T-helper 2 cell (primary cell): Measurements from ENCODE around the gene PRKCG.

ENCODE experiments used
- DNase-seq, 5 experiments: peaks; one replicate each; pipeline versions ENCODE4 v3.0.0 to v3.0.0-alpha.2; 2012 to 2022

Gene PRKCG

DNA sequence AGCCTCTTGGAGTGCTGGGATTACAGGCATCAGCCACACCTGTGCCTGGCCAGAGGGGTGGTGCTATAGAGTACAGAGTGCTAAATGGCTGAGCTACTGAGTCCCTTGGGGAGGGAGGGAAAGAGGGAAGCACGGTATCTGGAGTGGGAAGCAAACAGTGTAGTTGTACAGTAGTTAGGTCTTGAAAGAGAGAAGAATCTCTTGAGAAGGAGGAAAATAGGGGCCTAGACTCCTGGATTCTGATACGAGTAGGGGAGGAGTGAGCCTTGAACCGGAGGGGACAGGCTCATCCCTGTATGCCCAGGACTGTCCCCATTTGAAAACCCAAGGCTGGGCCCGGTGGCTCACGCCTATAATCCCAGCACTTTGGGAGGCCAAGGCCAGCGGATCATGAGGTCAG is 9.2 kb upstream of the PRKCG start:
- peak in 1 of 5 experiments; percentile 16 for DNase-seq

DNA sequence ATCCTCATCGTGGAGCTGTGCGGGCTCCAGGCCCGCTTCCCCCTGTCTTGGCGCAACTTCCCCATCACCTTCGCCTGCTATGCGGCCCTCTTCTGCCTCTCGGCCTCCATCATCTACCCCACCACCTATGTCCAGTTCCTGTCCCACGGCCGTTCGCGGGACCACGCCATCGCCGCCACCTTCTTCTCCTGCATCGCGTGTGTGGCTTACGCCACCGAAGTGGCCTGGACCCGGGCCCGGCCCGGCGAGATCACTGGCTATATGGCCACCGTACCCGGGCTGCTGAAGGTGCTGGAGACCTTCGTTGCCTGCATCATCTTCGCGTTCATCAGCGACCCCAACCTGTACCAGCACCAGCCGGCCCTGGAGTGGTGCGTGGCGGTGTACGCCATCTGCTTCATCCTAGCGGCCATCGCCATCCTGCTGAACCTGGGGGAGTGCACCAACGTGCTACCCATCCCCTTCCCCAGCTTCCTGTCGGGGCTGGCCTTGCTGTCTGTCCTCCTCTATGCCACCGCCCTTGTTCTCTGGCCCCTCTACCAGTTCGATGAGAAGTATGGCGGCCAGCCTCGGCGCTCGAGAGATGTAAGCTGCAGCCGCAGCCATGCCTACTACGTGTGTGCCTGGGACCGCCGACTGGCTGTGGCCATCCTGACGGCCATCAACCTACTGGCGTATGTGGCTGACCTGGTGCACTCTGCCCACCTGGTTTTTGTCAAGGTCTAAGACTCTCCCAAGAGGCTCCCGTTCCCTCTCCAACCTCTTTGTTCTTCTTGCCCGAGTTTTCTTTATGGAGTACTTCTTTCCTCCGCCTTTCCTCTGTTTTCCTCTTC is 8.0 kb upstream of the PRKCG start:
- peak in 2 of 5 experiments; percentile 23 to 26 for DNase-seq

- DNase-seq = peak in 2 of 5 experiments; percentile 39 to 74
Measured at GRCh38 chr19:53874606-53874990, 7.4 kb upstream of the PRKCG start.

DNA sequence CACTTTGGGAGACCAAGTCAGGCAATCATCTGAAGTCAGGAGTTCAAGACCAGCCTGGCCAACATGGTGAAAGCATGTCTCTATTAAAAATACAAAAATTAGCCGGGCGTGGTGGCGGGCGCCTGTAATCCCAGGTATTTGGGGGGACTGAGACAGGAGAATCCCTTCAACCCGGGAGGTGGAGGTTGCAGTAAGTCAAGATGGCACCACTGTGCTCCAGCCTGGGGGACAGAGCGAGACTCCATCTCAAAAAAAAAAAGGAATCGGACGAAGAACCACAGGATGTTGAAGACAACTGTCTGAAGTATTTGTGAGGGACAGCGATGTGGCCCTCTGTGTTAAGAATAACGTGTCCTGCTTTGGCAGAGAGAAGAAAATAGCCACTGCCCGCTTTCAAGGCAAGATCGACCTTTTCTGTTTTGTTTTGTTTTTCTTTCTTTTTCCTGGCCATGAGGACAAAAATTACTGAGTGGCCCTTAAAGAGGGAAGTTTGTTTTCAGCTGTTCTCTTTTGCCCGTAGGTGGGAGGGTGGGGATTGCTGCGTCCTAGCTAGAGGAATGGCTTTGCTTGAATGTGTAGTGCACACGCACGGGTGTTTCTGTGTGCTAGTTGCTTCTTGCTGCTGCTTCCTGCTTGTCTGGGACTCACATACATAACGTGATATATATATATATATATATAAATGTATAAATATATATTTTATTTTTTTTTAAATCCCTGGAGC is 6.2 kb upstream of the PRKCG start:
- no peak for DNase-seq

DNA sequence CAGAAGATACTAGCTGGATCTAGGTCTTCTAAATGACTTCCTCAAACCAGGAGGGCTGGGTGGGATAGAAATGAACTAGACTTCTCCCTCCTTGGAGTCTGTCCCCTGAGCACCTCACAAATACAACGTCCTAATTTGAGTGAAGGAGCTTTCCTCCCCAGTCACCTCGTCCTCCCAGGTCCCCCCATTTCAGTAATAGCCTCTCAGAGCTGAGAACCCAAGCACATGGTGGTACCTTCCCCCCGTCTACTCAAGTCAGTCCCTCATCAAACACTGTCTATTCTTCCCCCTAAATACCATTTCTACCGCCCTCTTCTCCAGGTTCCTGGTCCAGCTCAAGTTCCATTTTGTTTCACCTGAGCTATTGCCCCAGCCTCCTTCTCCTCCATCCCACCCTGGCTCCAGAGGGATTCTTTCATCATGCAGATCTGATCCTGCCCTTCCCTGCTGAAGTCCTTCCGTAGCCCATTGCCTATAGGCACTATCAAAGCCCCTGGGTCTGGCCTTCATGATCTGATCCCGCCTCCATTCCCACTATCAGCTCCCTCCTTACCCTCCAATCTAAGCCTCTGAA is 5.3 kb upstream of the PRKCG start:
- DNase-seq = no peak

GRCh38 chr19:53877361-53877766 is 4.6 kb upstream of the PRKCG start:
- DNase-seq = peak in 3 of 5 experiments; percentile 28 to 65 (median 38)

- peak in 1 of 5 experiments; percentile 6 for DNase-seq
Measured at GRCh38 chr19:53878776-53879139, 3.2 kb upstream of the PRKCG start.

DNA sequence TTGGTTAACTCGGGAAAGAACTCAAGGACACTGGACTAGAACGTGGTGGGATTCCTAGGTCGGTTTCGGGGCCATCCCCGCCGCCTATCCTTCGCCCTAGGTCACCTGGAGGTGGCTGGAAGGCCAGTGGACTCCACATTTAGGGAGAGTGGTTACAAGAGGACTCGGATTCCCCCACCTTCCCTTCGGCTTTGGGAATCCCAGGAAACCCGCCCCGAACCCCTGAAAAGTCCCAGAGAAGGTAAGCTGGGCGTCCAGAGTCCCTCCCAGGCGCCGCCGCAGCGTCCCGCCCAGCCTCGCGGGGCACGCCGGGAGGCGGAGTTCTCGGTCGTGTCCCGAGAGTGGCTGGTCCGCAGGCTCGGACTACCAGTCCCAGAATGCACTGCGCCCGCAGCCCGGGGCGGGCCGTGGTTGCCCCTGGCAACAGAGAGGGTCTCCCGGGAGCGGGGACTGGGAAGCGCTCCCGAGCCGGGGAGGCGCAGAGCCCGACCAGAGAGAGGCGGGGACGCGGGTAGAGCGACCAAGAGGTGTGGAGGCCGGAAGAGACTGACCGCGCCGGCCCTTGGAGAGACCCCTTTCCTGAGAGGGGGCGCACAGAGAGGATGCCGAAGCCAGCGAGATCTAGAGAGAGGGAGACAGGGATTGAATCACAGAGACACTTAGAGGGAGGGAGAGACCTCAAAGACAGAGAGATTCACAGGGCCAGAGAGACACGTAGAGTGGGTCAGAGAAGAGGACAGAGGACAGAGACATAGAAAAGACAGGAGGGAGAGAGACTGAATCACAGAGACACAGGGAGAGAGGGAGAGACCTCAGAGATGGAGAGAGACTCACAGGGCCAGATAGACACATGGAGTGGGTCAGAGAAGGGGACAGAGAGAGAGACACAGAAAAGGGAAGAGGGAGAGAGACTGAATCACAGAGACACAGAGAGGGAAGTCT is 2.6 kb upstream of the PRKCG start:
- DNase-seq = peak; percentile 44 to 84 (median 64)

DNA sequence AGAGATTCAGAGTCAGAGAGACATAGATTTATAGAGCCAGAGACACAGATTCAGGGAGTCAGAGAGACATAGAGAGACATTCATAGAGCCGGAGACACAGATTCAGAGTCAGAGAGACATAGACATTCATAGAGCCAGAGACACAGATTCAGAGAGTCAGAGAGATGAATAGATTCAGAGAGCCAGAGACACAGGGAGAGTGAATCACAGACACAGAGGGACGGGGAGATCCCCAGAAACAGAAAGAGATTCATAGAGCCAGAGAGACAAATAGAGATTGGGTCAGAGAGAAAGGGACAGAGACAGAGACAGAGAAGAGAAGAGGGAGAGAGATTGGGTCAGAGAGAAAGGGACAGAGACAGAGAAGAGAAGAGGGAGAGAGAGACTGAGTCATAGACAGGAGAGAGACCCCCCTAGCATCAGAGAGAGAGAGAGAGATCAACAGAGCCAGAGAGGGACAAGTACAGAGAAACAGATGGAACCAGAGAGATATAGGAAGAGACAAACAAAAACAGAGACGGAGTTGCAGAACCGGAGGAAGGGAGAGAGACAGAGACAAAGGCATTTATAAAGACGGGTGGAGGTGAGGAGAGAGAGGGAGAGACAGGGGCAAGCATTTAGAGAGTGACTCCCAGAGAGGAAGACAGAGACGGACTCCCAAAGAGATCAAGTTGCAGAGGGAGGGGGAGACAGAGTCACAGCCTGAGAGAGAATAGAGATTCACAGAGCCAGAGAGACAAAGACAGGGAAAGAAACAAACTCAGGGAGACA is 1.1 kb upstream of the PRKCG start:
- no peak for DNase-seq

DNA sequence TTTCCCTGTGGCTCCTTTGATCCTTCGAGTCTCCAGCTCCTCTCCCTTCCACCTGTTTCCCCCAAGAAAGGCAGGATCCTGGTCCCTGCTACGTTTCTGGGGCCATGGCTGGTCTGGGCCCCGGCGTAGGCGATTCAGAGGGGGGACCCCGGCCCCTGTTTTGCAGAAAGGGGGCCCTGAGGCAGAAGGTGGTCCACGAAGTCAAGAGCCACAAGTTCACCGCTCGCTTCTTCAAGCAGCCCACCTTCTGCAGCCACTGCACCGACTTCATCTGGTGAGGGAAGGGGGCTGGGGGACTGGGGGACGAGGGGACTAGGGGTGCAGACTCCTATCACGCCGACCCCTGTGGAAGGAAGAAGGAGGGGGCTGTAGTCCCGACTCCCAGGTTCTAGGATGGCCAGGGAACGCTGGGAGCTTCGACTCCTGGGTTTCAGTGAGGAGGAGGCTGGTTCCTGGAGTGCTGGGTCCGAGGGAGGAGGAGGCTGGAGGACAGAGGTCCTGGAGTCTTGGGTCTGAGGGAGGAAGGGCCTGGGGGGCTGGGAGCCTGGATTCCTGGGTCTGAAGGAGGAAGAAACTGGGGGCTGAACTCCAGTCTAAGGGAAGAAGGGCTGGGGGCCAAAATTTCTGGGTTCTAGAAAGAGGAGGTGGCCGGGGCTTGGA is 524 bp downstream of the PRKCG start:
- no peak for DNase-seq

DNA sequence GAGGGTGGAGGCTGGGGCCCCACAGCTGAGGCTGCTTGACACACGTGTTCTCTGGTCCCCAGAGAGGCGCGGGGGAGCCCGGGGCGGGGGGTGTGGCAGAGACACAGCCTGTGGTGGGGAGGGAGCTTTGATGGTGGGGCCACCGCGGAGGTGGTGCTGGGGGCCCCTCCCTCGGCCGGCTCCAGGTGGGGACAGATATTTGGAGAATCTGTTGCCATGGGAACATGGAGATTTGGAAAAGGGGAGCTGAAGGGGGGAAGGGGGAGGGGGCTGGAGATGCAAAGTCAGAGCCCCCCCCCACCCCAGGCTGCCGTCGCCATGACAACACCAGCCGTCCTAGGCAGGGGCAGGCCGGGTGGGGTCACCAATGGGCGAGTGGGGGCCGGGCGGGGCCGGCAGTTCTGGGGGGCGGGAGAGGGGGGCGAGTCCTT is 1.2 kb downstream of the PRKCG start:
- peak in 2 of 5 experiments; percentile 9 to 46 for DNase-seq

GRCh38 chr19:53883741-53884140 is 1.7 kb downstream of the PRKCG start:
- no peak for DNase-seq

DNA sequence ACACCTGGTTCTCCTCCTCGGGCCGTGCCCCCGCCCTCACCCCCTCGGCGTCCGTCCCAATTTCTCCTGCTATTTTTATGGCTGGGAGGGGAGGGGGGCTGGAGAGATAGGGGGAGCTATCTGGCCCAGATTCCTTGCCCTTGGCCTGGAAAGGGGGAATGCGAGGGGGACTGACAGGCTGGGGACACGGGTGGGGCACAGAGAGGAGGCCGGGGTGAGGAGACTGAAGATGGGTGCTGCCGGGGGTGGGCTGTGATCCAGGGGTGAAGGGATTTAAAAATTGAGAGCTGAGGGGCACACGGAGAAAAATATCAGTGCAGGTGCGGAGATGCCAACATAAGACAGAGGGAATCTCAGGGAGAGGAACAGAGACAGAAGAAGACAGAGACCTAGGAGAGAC is 2.3 kb downstream of the PRKCG start:
- no peak for DNase-seq

DNA sequence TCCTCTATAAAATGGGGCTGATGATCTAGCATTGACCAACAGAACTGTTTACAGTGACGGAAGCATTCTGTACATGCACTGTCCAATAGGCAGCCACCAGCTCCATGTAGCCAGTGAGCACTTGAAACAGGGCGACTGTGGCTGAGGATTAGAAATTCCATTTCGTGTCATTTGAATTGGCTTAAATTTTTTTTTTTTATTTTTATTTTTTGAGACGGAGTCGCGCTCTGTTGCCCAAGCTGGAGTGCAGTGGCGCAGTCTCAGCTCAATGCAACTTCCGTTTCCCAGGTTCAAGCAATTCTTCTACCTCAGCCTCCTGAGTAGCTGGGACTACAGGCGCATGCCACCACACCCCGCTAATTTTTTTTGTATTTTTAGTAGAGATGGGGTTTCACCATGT is 3.0 kb downstream of the PRKCG start:
- no peak for DNase-seq

DNA sequence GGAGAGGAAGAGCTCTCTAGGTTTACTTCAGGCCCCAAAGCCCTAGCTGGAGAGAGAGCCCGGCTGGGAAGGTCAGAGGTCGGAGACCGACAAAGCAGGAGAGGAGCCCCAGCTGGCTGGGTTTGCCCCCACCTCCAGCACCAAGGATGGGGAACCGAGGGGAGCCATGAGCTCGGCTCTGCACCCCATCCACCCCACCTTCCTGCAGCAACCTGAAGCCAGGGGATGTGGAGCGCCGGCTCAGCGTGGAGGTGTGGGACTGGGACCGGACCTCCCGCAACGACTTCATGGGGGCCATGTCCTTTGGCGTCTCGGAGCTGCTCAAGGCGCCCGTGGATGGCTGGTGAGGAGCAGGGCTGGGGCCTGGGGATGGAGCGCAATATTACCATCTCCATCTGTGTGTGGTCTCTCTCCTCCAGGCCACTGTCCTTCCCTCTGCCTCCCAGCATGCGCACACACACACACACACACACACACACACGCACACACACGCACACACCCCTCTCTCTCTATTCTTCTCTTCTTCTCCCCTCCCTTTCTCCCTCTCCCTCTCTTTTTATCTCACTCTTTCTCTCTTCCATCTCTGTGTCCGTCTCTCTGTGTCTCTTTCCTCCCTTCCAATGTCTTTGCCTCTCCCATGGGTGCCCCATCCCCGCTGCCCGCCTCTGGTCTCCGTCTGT is 10.4 kb downstream of the PRKCG start:
- no peak for DNase-seq

DNA sequence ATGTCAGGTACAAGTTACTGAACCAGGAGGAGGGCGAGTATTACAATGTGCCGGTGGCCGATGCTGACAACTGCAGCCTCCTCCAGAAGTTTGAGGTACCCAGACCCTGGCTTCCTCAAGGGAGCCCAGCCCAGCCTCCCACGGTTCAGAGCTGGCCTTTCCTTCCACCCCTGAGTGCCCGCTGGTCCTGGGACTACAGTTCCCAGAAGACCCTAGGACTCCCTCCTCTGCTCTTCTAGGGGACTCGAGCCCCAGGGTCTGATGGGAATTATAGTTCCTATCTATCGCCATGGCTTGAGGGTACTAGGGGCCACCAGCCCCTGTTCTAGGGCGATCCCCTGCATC is 11.0 kb downstream of the PRKCG start:
- no peak for DNase-seq

DNA sequence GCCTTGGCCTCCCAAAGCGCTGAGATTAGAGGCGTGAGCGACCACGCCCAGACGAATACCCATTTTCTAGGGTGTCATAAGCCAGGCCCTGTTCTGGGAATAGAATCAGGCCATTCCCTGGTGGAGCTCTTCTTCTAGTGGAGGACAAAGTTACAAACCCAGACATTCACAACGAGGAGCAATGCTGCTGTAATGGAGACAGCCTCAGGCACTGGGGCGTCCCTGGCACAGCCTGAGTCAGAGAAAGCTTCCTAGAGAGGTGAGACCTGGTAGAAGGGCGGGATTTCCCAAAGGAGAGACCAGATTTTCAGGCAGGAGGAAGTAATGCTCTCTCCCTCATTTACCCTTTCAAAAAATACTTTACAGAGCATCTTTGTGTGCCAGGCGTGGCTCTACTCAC is 12.7 kb downstream of the PRKCG start:
- no peak for DNase-seq

- no peak for DNase-seq
Measured at GRCh38 chr19:53896682-53897081, 14.7 kb downstream of the PRKCG start.

DNA sequence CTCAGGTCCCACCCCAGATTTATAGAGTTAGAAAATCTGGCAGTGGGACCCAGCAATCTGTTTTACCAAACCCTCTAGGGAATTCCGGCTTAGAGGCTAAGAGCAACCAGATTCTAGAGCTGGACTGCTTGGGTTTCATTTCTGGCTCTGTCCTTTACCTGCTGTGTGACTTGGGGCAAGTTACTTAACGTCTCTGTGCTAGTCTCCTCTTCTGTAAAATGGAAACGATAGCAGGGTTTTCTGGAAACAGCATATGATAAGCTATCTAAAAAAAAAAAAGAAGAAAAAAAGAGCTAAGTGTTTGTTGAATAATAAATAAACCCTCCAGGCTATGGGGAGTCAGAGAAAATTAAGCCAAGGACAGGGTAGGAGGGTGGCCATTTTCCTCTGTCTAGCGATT is 15.5 kb downstream of the PRKCG start:
- no peak for DNase-seq

DNA sequence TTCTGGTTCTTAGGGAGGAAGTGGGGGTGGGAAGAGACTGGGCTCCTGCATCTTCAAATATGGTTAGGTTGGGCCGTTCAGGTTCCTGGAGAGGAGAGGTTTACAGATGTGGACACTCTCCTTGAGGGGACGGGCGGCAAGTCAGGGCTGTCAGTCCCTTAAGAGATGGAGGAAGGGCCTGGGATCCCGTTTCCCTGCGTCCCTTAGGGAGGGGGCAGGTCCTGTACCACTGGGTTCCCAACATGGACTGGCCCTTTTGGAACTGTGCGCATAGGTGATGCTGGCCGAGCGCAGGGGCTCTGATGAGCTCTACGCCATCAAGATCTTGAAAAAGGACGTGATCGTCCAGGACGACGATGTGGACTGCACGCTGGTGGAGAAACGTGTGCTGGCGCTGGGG is 16.2 kb downstream of the PRKCG start:
- DNase-seq = no peak
